ENCODE data around the gene ESRRG.

DNA sequence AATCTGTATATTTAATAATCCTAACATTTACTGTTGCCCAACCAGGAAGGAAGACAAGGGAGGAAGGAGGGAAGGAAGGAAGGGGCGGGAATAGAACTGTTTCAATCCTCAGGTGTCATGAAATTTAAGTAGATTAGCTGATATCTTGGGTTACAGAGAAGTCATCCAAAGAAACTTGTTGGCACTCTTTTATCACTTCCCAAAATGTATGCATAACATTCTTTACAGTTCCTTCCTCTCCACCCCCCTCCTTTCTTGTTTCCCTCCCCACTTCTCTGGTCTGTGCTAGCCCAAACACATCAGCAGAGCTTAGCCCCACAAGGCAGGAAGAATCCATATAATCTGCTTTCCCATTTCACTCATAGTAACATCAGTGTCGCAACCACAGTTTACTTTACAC, 110.9 kb downstream of the ESRRG start:
- TF ChIP-seq EZH2 (IDR thresholded peaks at IDR 0.05; ENCODE audit: borderline replicate concordance, low read length) (no peak), CTCF (IDR thresholded peaks at IDR 0.05; ENCODE audit: low read length) (no peak)

All from OCI-LY1 (cell line).